GM04504 (cell line): ENCODE data around the gene ZNF346.

Source experiments
- DNase-seq: peaks from one replicate; pipeline ENCODE4 v3.0.0-alpha.2; 2012; ENCODE audit warnings: low read depth

Gene ZNF346

DNA sequence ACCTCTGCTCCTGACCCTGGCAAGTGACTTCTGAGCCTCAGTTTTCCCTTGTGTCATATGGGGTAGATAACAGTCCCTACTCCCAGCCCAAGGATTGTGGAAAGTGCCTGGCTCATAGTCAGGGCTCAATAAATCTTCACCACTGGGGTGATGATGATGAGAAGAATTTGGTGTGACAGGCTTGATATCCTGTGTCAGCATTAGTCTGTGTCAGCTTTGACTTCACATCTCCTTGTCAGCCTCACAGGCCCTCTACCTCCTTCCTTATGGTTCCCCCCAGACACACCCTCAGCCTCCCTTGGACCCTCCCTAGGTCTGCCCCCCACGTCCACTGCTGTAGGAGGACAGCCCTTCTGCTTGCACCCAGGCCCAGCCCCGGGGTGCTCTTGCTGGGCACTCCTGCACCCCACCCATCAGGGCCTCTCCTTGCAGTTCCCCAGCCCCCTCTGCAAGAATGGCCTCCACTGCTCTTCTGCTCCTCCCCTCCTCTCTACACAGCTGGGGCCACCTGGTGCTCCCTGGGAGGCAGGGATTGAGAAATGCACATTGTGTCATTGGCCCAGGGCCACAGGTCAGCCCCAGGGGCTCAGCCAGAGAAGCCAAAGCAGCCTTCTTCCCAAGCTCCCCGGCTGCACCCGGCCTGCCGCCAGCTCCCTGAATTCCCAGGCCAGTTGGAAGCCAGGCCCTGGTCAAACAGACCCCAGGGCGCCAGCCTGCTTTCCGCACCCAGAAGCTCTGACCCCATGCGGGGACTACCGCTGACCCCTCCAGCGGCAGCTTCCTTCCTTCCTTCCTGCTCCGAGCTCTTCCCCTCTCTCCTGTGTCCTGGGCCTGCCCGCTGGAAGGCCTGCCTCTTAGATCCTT lies 72.0 kb downstream of the ZNF346 start:
- DNase-seq: peak; percentile 44

GRCh38 chr5:177095088-177095669 lies 72.7 kb downstream of the ZNF346 start:
- no peak for DNase-seq

DNA sequence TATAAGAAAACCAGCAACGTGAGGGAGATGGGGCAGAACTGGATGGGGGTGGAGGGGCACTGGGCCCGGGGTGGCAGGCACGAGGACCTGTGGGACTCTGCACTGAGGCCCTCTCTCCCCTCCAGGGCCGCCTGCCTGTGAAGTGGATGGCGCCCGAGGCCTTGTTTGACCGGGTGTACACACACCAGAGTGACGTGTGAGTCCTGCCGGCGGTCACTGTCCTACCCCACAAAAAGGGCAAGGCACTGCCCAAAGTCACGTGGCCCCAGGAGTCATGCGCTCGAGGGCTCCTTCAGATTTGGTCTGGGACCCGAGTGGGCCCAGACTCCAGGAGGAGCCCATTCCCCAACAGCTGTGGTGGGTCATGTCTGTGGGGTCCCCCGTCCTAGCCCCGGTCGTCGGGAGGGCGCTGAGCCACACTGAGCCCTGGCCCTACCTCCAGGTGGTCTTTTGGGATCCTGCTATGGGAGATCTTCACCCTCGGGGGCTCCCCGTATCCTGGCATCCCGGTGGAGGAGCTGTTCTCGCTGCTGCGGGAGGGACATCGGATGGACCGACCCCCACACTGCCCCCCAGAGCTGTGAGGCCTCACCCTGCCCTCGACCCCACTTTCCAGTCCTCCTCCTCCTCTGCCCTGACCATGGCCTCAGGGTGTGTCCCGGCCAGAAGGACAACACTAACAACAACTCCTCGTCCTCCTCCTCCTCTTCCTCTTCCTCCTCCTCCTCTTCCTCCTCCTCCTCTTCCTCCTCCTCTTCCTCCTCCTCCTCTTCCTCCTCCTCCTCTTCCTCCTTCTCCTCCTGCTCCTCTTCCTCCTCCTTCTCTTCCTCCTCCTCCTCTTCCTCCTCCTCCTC lies 73.9 kb downstream of the ZNF346 start:
- no peak for DNase-seq

DNA sequence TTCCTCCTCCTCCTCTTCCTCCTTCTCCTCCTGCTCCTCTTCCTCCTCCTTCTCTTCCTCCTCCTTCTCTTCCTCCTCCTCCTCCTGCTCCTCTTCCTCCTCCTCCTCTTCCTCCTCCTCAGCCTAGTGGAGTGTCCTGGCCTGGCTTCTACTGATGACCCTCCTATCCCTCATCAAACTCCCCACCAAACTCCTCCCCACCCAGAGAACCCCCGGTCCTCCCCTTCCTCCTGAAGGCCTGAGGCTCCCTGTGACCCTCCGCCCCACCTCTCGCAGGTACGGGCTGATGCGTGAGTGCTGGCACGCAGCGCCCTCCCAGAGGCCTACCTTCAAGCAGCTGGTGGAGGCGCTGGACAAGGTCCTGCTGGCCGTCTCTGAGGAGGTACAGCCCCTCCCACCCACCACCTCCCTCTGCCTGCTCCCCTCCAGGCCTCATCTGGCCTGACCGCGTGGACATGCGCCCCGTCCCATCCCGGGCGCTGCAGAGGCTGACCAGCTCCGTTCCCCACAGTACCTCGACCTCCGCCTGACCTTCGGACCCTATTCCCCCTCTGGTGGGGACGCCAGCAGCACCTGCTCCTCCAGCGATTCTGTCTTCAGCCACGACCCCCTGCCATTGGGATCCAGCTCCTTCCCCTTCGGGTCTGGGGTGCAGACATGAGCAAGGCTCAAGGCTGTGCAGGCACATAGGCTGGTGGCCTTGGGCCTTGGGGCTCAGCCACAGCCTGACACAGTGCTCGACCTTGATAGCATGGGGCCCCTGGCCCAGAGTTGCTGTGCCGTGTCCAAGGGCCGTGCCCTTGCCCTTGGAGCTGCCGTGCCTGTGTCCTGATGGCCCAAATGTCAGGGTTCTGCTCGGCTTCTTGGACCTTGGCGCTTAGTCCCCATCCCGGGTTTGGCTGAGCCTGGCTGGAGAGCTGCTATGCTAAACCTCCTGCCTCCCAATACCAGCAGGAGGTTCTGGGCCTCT lies 74.8 kb downstream of the ZNF346 start:
- no peak for DNase-seq

- DNase-seq: no peak
Observed at GRCh38 chr5:177098120-177098469, 75.6 kb downstream of the ZNF346 start.

- no peak for DNase-seq
Observed at GRCh38 chr5:177098470-177099141, 76.1 kb downstream of the ZNF346 start.

GRCh38 chr5:177099422-177100093 lies 77.1 kb downstream of the ZNF346 start:
- DNase-seq: no peak

- no peak for DNase-seq
Observed at GRCh38 chr5:177100714-177101121, 78.2 kb downstream of the ZNF346 start.

- no peak for DNase-seq
Observed at GRCh38 chr5:177103523-177104253, 81.2 kb downstream of the ZNF346 start.

- DNase-seq: no peak
Observed at GRCh38 chr5:177105691-177106476, 83.4 kb downstream of the ZNF346 start.

GRCh38 chr5:177107159-177107558 lies 84.7 kb downstream of the ZNF346 start:
- no peak for DNase-seq

- DNase-seq: no peak
Observed at GRCh38 chr5:177109810-177110209, 87.3 kb downstream of the ZNF346 start.

GRCh38 chr5:177111720-177112394 lies 89.4 kb downstream of the ZNF346 start:
- no peak for DNase-seq

DNA sequence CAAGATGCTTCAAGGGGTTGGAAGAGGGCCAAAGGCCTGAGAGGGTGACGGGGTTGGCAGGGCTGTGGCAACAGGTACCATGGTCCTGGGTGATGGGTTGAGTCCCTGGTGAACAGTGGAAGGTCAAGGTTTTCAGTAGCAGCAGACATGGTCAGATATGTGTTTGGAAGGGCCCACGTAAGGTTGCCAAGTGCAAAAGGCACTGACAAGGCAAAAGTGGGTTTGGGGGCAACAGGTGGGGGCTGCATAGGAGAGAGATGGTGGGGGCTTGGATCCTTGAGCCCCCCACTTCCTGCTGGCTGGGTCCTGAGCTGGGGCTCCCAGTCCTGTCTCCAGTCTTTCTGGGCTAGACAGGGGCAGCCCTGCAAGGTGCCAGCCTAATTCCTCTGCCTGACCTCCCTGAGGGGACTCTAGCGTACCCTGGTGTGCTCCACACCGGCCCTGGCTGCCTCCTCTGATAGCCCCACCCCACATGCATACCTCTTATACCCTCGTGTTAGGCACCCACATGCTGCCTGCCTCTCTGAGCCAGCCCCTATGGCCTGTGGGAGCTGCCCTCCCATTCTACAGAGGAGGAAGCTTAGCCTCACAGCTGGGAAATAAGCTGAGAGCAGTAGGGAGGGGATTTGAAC lies 90.2 kb downstream of the ZNF346 start:
- no peak for DNase-seq

GRCh38 chr5:177113566-177114424 lies 91.3 kb downstream of the ZNF346 start:
- DNase-seq: no peak

GRCh38 chr5:177116631-177117373 lies 94.3 kb downstream of the ZNF346 start:
- no peak for DNase-seq
